Calu3 (cell line): ENCODE measurements around the gene TMEM214. TPM values are rescaled to one million over a fixed set of nuclear protein-coding genes. Genes with fewer than 3 reads are reported as not detected.

ENCODE experiments used
- BruUV-seq: library from RNA; stranded (reverse); fragments of 400-500 nt; replicated peaks from 2 replicates; lab custom pipeline; 2021; lab: Mats Ljungman, UMichigan
- CTCF ChIA-PET: fragments of 300-600 bp; sonication (Branson Sonifier 250); formaldehyde crosslinking; loops from one replicate; lab custom pipeline; 2022; ENCODE audit warnings: antibody characterized with exemption; lab: Charles Lee
- DNase-seq: peaks from one replicate; pipeline ENCODE4 v3.0.0; 2022
- H3K27ac Mint-ChIP-seq: one replicate; pipeline ENCODE4 v1.8.0; 2022; ENCODE audit warnings: mixed read lengths; ENCODE audit not compliant: unreplicated experiment
- H3K27me3 Mint-ChIP-seq: one replicate; pipeline ENCODE4 v1.8.0; 2022; ENCODE audit warnings: mixed read lengths; ENCODE audit not compliant: unreplicated experiment
- H3K36me3 Mint-ChIP-seq: one replicate; pipeline ENCODE4 v1.8.0; 2022; ENCODE audit warnings: mild to moderate bottlenecking, moderate library complexity, mixed read lengths; ENCODE audit not compliant: insufficient read depth, unreplicated experiment
- H3K4me1 Mint-ChIP-seq: one replicate; pipeline ENCODE4 v1.8.0; 2022; ENCODE audit warnings: mild to moderate bottlenecking, low read depth, mixed read lengths; ENCODE audit not compliant: unreplicated experiment
- H3K4me3 Mint-ChIP-seq: one replicate; pipeline ENCODE4 v1.8.0; 2022; ENCODE audit warnings: mild to moderate bottlenecking, low read depth, moderate library complexity, mixed read lengths; ENCODE audit not compliant: unreplicated experiment
- H3K9me3 Mint-ChIP-seq: one replicate; pipeline ENCODE4 v1.8.0; 2022; ENCODE audit warnings: low read depth, mixed read lengths; ENCODE audit not compliant: unreplicated experiment
- intact Hi-C: fragments of 100-400 bp; cut with micrococcal nuclease; formaldehyde crosslinking; loops from one replicate; pipeline ENCODE4 v1.10.0; 2022; ENCODE audit not compliant: unreplicated experiment
- total RNA-seq: library from RNA; stranded (reverse); gene quantifications from 2 replicates; pipeline ENCODE4 v1.2.3, GENCODE V29; 2022
- TF ChIP-seq, protein P1 (sequence below): fragments of 200-600 bp; IDR thresholded peaks from one replicate; pipeline ENCODE4 v1.8.0; 2022; ENCODE audit warnings: antibody characterized with exemption; ENCODE audit not compliant: unreplicated experiment

Gene TMEM214
- total RNA-seq, 1 experiment from 2014 or later: 79.6 TPM

DNA sequence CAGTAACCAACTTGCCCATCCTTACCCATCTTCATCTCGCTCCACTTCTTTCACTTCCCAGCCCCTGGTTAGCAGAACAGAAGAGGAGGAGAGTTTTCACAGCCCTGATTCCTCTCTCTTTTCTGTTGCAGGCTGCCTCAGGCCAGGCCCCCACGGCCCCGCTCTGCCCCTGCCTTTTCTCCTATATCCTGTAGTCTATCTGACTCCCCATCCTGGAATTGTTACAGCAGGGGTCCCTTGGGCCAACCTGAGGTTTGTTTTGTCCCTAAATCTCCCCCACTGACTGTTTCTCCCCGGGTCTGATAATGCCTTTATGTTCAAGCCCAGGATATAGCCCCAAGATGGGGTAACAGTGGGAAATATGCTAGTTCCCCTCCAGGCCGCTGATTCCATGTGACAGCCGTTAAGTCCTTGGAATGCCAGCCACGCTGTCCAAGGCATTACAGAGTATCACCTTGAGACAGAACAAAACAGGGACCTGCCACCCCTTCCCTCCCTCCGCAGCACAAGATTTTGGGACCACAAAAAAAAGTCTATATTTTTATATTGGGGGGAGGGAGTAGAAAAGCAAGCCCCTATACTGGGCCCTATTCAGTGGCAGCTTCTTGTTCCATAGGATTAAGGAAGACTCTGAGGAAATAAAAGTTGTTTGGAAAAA, 37.3 kb downstream of the TMEM214 start:
- intact Hi-C loops: no loop called here
- Mint-ChIP-seq H3K4me3 (peak overlapping the region; percentile 85), H3K36me3 (peaks cover 60% of the 10 kb centered on the region), H3K9me3 (no peaks in the 10 kb centered on the region), H3K4me1 (peaks cover 20% of the 10 kb centered on the region), H3K27ac (peak overlapping the region; percentile 58), H3K27me3 (peaks cover 19% of the 10 kb centered on the region)
- BruUV-seq: no TSS peak
- TF ChIP-seq, protein P1, sequence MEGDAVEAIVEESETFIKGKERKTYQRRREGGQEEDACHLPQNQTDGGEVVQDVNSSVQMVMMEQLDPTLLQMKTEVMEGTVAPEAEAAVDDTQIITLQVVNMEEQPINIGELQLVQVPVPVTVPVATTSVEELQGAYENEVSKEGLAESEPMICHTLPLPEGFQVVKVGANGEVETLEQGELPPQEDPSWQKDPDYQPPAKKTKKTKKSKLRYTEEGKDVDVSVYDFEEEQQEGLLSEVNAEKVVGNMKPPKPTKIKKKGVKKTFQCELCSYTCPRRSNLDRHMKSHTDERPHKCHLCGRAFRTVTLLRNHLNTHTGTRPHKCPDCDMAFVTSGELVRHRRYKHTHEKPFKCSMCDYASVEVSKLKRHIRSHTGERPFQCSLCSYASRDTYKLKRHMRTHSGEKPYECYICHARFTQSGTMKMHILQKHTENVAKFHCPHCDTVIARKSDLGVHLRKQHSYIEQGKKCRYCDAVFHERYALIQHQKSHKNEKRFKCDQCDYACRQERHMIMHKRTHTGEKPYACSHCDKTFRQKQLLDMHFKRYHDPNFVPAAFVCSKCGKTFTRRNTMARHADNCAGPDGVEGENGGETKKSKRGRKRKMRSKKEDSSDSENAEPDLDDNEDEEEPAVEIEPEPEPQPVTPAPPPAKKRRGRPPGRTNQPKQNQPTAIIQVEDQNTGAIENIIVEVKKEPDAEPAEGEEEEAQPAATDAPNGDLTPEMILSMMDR: no peak
- no peak for DNase-seq
- CTCF ChIA-PET: no interaction called here

DNA sequence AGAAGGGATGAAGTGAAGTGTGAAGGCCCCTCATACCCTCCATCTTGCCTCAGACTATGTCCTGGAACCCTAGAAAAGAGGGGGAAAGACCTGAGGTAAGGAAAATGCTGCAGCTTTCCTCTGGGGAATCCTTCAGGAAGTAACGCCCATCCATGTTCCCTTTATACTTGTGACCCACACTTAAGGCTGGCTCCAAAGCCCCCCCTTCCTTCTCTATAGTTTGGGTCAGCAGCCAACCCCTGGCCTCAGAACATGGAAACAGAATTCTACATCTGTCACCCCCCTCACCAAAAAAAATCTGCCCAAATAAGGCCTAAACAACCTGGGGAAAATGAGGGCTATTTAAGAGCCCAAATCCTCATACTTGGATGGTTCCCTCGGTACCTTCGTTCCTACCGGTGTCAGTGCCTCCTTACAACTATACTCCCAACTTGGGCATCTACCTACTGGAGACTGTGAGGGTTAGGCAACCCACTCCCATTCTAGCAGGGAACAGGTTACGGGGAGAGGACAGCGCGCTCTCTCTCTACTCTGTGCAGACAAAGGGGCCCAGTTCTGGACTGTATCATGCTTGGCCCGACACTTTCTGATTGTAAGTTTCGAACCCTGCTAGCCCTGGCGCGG, 38.0 kb downstream of the TMEM214 start:
- peaks cover 26% of the 10 kb centered on the region for H3K27me3 Mint-ChIP-seq
- TF ChIP-seq, protein P1: no peak
- H3K36me3 Mint-ChIP-seq: peaks cover 54% of the 10 kb centered on the region
- peaks cover 20% of the 10 kb centered on the region for H3K4me1 Mint-ChIP-seq
- no peaks in the 10 kb centered on the region for H3K9me3 Mint-ChIP-seq
- no peak for DNase-seq
- H3K27ac Mint-ChIP-seq: peak overlapping the region; percentile 58
- H3K4me3 Mint-ChIP-seq: peak overlapping the region; percentile 85
- intact Hi-C loops: no loop called here
- TSS peak; percentile 72 for BruUV-seq
- CTCF ChIA-PET: interaction anchor here (0.8 to 1.5 kb wide), 4 partner anchors 11 to 225 kb away, joined by 3 to 7 read pairs (median 4); partner anchors contain the start of gene AGBL5

DNA sequence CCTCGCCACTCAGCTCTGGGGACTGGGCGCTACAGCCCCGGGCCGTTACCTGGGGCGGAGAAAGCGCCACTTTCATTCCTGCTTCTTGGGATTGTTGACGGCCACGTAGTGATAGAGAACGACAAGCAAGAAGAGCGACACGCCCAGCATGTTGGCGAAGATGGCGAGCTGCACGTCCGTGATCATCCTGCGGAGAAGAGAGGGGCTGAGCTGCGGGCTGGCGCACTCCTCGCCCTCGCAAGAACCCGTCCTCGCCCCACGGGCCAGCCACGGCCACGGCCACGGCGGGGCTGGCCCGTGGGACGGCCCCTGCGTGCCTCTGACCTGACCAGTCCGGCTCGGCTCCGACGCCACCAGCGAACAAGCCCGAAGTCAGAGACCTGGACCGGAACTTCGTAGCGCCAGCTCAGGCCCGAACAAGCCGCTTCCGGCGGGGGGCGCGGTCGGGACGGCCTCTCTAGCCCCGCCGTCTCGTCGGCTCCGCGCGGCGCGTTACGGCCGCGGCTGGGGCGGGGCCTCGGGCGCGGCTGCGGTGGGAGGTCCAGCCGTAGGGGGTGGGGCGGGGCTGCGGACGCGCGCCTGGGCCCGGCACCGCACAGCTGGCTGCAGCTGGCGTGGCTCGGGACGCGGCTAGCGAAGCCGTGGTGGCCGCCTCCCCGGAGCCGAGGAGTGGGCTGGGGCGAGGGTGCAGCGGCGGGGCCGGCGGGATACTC, 38.7 kb downstream of the TMEM214 start, which contains the start of gene OST4:
TSS of gene OST4 (minus strand) at position 378 of the 713 bp plus-strand sequence.
- H3K27me3 Mint-ChIP-seq: peaks cover 33% of the 10 kb centered on the region
- H3K4me3 Mint-ChIP-seq: peak within 1 kb of the TSS; percentile 85
- H3K36me3 Mint-ChIP-seq: peaks cover 48% of the 10 kb centered on the region

More for the DNA sequence above, 38.7 kb downstream of the TMEM214 start, which contains the start of gene OST4:
- CTCF ChIA-PET: interaction anchor here (0.6 to 1.5 kb wide), 5 partner anchors 10 to 225 kb away, joined by 3 to 7 read pairs (median 5); partner anchors contain the start of gene AGBL5
- peak; percentile 95 for DNase-seq
- H3K9me3 Mint-ChIP-seq: no peaks in the 10 kb centered on the region
- peaks cover 20% of the 10 kb centered on the region for H3K4me1 Mint-ChIP-seq
- no TSS peak for BruUV-seq
- TF ChIP-seq, protein P1: no peak
- H3K27ac Mint-ChIP-seq: peak within 1 kb of the TSS; percentile 58
- intact Hi-C loops: no loop called here
